ENCODE data around the gene SLC25A2.
"Not testable (repeated sequence)": the region's sequence is repeated elsewhere in the genome, so short reads cannot be mapped to it uniquely, and the experiment has no call there.

Gene SLC25A2

GRCh38 chr5:141303756-141304155 is at the start of gene SLC25A2:
TSS of gene SLC25A2 (minus strand) at chr5:141304049. CDS start at chr5:141303865, 184 bp downstream.
- no peak for DNase-seq

- no peak for DNase-seq
Measured at GRCh38 chr5:141351591-141351990, 47.7 kb upstream of the SLC25A2 start.

- DNase-seq = no peak
Measured at GRCh38 chr5:141349917-141350619, 46.2 kb upstream of the SLC25A2 start, which contains the start of gene PCDHGB1. TSS of gene PCDHGB1 (plus strand) at chr5:141350099. CDS start at chr5:141350261, 162 bp downstream.

- DNase-seq = not testable (repeated sequence)
Measured at GRCh38 chr5:141346017-141346416, 42.2 kb upstream of the SLC25A2 start.

GRCh38 chr5:141345327-141345726 is 41.5 kb upstream of the SLC25A2 start:
- no peak for DNase-seq

GRCh38 chr5:141343953-141344463 is 40.2 kb upstream of the SLC25A2 start:
- DNase-seq = no peak

GRCh38 chr5:141343242-141343952 is 39.5 kb upstream of the SLC25A2 start, which contains the start of gene PCDHGA3:
TSS of gene PCDHGA3 (plus strand) at chr5:141343829. CDS start at chr5:141344034, 205 bp downstream.
- DNase-seq = no peak

GRCh38 chr5:141342773-141343172 is 38.9 kb upstream of the SLC25A2 start:
- no peak for DNase-seq

- DNase-seq = not testable (repeated sequence)
Measured at GRCh38 chr5:141340781-141341354, 37.0 kb upstream of the SLC25A2 start.

GRCh38 chr5:141338538-141339306 is 34.9 kb upstream of the SLC25A2 start, which contains the start of gene PCDHGA2:
TSS of gene PCDHGA2 (plus strand) at chr5:141338760.
- no peak for DNase-seq

GRCh38 chr5:141332571-141332970 is 28.7 kb upstream of the SLC25A2 start:
- not testable (repeated sequence) for DNase-seq

GRCh38 chr5:141330299-141331080 is 26.6 kb upstream of the SLC25A2 start, which contains the start of gene PCDHGA1:
TSS of gene PCDHGA1 (plus strand) at chr5:141330514.
- DNase-seq = no peak

GRCh38 chr5:141328231-141328630 is 24.4 kb upstream of the SLC25A2 start:
- no peak for DNase-seq

GRCh38 chr5:141326088-141326854 is 22.4 kb upstream of the SLC25A2 start:
- peak; percentile 80 for DNase-seq

- DNase-seq = no peak
Measured at GRCh38 chr5:141322261-141322660, 18.4 kb upstream of the SLC25A2 start.

GRCh38 chr5:141320225-141321169 is 16.6 kb upstream of the SLC25A2 start, which contains the start of gene TAF7:
TSS of gene TAF7 (minus strand) at chr5:141320784. CDS start at chr5:141320044, 740 bp downstream.
- DNase-seq = peak; percentile 95

- DNase-seq = no peak
Measured at GRCh38 chr5:141319699-141320098, 15.8 kb upstream of the SLC25A2 start.

GRCh38 chr5:141319202-141319601 is 15.4 kb upstream of the SLC25A2 start:
- no peak for DNase-seq

- DNase-seq = not testable (repeated sequence)
Measured at GRCh38 chr5:141316963-141317362, 13.1 kb upstream of the SLC25A2 start.
